HG03108 (cell line): ENCODE results near the gene SLIRP.
"Not testable (repeated sequence)": the region's sequence is repeated elsewhere in the genome, so short reads cannot be mapped to it uniquely, and the experiment has no call there.

Source experiments
- ATAC-seq: cut with Tn5 transposase; IDR thresholded peaks from one replicate; pipeline ENCODE4 v1.9.1; 2021; ENCODE audit warnings: moderate library complexity; ENCODE audit not compliant: unreplicated experiment

SLIRP gene

DNA sequence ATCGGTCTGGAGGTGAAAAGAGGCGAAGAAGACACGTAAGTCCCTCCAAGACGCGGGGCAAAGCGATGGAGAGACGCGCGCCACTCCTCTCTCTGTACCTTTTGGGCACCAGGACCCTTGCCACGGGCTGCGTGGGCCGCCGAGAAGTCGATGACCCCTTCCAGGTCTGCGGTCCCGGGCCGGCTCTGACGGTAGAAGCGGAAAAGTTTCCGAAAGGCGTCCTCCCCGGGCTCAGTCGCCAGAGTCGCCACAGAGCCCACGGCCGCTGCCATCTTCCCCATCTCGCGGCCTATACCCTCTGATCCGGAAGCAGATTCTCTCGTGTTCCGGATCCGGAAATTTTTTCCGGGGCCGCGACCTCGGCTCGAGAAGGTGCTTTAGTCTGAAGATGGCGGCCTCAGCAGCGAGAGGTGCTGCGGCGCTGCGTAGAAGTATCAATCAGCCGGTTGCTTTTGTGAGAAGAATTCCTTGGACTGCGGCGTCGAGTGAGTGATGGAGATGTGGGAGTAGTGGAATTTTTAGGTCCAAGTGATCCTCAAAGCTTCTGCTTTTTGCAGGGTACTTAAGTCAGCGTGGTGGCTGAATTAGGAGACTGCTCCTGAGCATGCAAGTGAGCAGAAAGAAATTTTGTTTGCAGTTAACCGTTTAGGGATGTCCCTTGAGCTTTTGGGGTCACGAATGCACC, at the start of gene SLIRP, which contains the start of gene ALKBH1:
TSS of gene SLIRP (plus strand) at position 380 of the 685 bp plus-strand sequence. CDS start at position 389, 9 bp downstream.
TSS of gene ALKBH1 (minus strand) at position 300 of the 685 bp plus-strand sequence. CDS start at position 281, 19 bp downstream.
- peak; percentile 95 for ATAC-seq

GRCh38 chr14:77659831-77660230, 48.1 kb upstream of the SLIRP start:
- no peak for ATAC-seq

- no peak for ATAC-seq
These were observed 47.1 kb upstream of the SLIRP start for GRCh38 chr14:77660754-77661153.

DNA sequence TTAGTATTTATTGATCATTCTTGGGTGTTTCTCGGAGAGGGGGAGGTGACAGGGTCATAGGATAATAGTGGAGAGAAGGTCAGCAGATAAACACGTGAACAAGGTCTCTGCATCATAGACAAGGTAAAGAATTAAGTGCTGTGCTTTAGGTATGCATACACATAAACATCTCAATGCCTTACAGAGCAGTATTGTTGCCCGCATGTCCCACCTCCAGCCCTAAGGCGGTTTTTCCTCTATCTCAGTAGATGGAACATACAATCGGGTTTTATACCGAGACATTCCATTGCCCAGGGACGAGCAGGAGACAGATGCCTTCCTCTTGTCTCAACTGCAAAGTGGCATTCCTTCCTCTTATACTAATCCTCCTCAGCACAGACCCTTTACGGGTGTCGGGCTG, 46.3 kb upstream of the SLIRP start:
- not testable (repeated sequence) for ATAC-seq

GRCh38 chr14:77663293-77663692, 44.6 kb upstream of the SLIRP start:
- no peak for ATAC-seq

GRCh38 chr14:77667331-77667730, 40.6 kb upstream of the SLIRP start:
- no peak for ATAC-seq

DNA sequence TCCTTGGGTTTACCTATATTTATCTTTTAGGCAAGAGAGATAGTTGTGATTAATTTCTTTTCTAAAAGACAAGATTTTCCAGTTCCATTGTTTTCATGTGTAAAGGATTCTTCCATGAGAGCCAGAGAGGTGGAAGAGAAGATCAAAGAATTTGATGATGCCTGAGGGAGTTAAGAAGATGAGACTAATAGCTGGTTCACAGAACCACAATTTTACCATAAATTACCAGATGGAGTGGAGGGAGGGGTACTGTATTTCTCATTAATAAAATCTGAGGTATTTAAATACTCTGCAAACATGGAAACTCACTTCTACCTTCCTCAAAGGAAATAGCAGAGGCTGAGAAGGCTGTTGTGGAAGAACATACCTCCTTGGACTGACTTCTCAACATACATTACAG, 34.7 kb upstream of the SLIRP start:
- no peak for ATAC-seq

- no peak for ATAC-seq
These were observed 33.0 kb upstream of the SLIRP start for GRCh38 chr14:77674931-77675330.

DNA sequence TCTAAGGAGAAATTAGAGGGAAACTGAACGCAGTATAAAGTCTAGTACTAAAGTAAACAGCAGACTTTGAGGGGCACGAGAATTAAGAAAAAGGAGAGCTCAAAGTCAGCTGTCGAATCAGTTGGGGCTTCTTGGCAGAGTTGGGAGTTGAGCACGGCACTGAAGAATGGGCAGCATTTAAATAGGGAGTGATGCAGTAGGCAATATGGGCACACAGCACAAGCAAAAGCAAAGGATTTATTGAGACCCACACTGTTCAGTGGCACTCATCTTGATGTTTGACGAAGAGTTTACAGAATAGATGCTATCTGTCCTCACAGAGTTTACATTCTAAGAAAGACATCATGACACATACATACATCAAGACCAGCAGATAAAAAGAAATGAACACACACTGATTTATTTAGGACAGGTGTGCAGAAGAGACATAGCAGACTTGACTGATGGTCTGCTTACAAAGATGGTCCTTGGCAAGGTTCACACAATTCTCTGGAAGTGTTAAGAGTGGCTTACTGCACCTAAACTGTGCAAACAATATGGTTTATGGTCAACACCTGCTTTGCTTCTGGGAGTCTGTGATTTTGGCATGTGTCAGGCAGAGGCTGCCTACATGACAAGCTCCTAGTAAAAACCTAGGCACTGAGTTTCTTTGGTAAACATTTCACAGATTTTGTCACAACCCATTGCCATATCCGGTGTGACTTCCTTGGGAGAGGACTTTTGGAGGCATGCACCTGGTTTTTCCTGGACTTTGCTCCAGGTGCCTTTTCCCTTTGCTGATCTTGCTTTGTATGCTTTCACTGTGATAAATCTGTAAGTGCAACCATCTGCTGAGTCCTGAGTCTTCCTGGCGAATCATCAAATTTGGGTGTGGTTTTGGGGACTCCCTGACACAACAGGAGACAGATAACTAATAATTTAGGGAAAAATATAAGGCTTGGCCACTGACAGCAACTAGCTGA, 26.4 kb upstream of the SLIRP start:
- ATAC-seq, result no peak

- no peak for ATAC-seq
These were observed 25.7 kb upstream of the SLIRP start for GRCh38 chr14:77682158-77682553.

- ATAC-seq, result no peak
These were observed 16.6 kb upstream of the SLIRP start for GRCh38 chr14:77691259-77691658.

DNA sequence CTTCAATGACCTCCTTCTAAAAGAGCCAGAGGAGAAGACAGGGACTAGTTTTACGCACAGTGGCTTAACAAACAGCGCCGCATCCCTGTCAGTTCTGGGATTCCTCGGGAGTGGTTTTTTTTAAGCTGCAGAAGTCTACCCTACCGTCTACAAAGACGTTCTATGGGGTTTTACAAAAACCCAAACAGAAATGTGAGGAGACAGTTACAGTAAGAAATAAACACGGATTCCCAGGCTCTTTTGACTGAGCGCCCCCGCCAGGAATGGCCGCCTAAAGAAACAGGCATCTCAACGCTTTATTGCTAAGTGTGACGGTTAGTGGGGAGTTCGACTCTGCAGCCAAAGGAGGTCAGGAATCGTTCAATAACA, 564 bp upstream of the SLIRP start:
- ATAC-seq, result peak; percentile 24

DNA sequence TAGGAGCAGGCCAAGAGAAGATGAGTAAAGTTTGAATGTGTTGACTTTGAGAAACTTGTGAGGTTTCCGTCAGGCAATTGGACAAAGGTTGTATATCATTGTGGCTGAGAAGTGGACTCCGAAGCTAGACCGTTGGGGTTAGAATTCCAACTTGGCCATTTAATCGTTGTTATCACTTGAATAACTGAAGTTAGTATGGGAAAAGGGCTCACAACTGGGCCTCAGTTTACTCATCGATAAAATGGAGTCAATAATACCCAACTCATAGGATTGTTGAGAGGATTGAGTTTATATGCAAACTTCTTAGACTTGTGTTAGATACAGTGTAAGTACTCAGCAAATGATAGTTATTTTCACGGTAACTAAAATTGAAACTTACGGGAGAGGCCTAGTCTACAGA, 846 bp downstream of the SLIRP start:
- ATAC-seq, result no peak

GRCh38 chr14:77709412-77709811, 1.5 kb downstream of the SLIRP start:
- no peak for ATAC-seq

- no peak for ATAC-seq
These were observed 2.5 kb downstream of the SLIRP start for GRCh38 chr14:77710364-77710763.

DNA sequence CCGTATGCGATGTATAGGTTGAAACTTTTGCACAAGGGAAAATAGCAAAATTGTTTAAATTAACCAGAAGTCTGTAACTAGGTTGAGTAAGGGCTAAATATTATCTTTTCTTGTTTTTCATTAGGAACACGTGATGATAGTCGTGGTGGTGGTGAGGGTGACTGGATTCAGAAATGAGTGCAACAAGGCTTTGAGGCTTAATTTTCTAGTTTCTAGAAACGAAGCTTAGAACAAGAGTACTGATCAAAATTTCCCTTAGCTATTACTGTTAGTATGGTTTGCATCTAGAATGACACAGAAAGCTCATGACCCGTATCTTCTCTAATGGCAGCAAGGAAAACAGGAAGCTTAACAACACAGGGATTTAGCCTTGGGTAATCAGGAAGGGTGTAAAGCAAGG, 7.0 kb downstream of the SLIRP start:
- no peak for ATAC-seq

GRCh38 chr14:77717608-77718305, 9.9 kb downstream of the SLIRP start:
- ATAC-seq, result no peak

GRCh38 chr14:77721437-77721836, 13.5 kb downstream of the SLIRP start:
- no peak for ATAC-seq

DNA sequence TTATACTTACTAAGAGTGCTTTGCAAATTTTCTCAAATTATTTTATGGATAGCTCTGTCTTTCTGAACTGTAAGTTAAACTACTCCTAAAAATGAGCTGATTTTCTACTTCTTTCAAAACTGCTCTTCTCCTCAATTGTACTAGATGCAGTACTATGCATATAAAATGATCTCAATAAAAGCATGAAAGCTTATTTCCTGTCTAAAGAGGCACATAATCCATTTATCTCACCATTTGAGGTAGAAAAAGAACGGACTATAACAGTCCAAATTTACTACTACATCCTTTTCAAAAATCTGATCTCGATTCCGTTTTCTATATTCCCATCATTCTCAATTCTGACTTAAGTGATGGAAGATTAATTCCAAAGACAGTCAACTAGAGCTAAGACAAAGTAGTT, 14.4 kb downstream of the SLIRP start:
- ATAC-seq, result no peak

GRCh38 chr14:77730976-77731497, 23.1 kb downstream of the SLIRP start:
- ATAC-seq, result no peak
